GM18909 (cell line): ENCODE data around the gene PLEKHG4.

Experiments
- ATAC-seq: cut with Tn5 transposase; IDR thresholded peaks from one replicate; pipeline ENCODE4 v1.9.1; 2021; ENCODE audit warnings: mild to moderate bottlenecking; ENCODE audit not compliant: unreplicated experiment, poor library complexity

Gene PLEKHG4

DNA sequence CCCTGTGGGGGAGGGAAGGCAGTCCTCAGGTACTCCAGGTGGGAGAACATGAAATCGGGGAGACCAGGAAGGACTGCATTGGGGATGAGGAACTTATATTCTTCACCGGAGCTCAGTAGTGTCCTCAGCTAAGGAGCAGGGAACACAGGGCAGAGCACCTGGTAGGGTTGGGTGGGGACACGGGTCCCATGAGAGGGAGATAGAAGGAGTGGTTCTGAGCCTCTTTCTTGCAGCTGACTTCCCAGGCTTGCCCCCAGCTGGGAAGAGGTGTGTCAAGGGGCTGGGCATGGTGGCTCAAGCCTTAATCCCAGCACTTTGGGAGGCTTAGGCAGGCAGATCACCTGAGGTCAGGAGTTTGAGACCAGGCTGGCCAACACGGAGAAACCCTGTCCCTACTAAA is 34.1 kb upstream of the PLEKHG4 start:
- ATAC-seq, result no peak

DNA sequence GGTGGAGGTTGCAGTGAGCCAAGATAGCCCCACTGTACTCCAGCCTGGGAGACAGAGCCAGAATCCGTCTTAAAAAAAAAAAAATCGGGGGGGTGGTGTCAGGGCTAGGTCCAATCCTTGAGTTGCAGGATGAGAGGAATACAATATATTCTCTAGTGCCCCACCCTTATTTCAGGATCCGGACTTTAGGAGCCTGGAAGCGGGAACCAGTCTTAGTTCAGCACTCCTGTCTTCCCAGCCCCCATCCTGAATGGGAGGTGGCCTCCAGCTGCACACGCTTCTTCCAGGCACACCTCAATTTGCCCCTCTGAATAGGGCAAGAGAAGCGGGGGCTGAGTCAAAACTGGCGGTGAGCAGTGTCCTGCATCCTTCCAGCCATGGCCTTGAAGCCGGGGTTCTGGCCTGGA is 33.7 kb upstream of the PLEKHG4 start:
- no peak for ATAC-seq

DNA sequence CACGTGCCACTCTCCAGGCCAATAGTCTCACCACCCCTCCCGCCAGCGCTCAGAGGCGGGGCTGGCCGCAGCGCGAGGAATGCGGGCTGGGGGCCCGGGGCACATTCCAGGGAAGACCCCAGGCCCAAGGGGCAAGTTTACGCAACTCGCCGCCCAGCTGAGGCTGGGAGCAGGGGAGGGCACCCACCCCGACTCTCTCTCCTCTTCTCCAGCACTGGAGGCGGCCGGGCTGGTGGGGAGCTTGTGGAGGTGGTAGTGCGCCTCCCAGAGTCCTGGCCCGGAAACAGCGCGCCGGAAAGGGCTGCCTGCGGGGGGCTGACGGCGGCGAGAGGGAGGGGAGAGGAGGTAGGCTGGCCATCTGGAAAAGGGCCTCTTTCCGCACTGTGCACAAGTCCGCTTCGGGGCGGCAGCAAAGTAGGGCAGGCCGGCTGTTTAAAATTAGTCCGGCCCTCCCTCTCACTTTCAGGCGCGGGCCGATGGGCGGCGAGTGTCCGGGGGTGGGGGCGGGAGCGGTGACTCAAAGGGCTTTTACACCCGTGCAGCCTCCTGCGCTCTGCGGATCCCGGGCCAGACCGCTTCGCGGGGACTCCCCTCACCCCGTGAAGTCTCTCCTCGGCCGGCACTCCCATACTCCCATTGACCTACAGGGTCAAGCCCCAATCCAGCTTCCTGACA is 33.1 kb upstream of the PLEKHG4 start:
- peak; percentile 25 for ATAC-seq

DNA sequence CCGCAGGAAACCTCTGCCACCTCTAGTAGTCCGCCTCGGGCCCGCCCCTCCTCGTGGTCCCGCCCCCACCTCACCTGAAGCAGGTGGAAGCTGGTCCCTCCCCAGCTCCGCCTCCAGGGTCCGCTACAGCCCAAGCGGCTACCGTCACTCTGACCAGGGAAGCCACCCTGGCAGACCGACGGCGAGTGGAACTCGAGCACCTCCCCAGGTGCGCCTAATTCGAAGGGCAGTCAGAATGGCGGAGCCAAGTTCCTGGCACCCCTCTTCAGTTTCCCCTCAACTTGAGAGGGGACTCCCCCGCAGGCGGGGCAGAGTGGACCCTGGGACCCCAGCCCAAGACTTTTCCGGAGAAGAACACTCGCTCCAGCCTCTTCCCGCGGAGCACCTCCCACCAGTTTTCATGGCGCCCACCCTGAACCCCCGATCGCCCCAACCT is 32.6 kb upstream of the PLEKHG4 start:
- ATAC-seq, result peak; percentile 2

- peak; percentile 60 for ATAC-seq
These were observed 31.9 kb upstream of the PLEKHG4 start, which contains the start of gene FHOD1 for GRCh38 chr16:67247192-67248072. FHOD1 (minus strand) TSS chr16:67247481; CDS start chr16:67247410, 71 bp downstream.

DNA sequence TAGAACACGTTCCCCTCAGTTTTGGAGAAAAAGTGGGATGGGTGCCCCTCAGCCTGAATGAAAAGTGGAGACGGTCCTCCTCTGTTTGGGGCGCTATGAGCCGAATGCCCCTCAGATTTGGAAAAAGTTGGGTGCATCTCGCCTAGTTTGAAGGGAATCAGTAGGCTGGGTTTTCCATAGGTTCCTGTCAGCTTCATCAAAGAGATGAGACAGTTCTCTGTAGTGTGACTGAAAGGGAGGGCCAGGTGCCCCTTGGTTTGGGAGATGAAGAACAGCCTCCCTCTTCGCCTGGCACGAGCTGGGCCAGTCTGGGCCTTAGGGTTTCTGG is 31.3 kb upstream of the PLEKHG4 start:
- ATAC-seq, result no peak

DNA sequence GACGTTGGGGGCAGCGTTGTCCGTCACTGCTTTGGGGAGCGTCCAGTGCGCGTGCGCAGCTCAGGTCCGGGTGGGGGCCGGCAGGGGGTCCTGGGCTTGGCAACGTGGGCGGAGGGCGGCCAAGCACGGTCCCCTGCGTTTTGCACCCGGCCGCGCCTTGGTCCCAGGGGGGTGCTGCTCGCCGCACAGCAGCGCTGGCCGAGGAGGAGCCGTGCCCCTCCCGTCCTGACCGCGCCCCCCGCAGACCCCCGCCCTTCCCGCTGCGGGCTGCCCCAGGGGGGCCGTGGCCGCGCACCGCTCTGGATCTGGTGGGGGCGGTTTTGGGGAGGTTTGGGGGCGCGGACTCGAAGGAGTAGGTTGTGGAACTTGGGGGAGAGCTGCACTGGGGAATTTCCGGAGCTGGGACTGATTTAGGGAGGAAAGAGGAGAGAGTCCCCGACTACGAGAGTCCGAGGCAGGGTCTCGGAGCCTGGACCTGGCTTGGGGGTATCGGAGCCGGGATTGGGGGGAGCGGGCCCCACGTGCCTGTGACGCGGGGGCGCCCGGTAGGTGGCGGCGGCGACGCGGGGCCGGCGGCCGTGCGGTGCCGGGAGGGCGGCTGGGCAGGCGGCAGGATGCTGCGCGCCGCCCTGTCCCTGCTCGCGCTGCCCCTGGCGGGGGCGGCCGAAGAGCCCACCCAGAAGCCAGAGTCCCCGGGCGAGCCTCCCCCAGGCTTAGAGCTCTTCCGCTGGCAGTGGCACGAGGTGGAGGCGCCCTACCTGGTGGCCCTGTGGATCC is 30.7 kb upstream of the PLEKHG4 start, which contains the start of gene SLC9A5:
Gene SLC9A5 (plus strand): TSS at position 579 of the 777 bp plus-strand sequence. CDS start 36 bp downstream, at position 615.
- no peak for ATAC-seq

GRCh38 chr16:67249178-67250044 is 29.9 kb upstream of the PLEKHG4 start:
- no peak for ATAC-seq

GRCh38 chr16:67250045-67250327 is 29.3 kb upstream of the PLEKHG4 start:
- no peak for ATAC-seq

- ATAC-seq, result no peak
These were observed 26.5 kb upstream of the PLEKHG4 start for GRCh38 chr16:67252609-67253497.

DNA sequence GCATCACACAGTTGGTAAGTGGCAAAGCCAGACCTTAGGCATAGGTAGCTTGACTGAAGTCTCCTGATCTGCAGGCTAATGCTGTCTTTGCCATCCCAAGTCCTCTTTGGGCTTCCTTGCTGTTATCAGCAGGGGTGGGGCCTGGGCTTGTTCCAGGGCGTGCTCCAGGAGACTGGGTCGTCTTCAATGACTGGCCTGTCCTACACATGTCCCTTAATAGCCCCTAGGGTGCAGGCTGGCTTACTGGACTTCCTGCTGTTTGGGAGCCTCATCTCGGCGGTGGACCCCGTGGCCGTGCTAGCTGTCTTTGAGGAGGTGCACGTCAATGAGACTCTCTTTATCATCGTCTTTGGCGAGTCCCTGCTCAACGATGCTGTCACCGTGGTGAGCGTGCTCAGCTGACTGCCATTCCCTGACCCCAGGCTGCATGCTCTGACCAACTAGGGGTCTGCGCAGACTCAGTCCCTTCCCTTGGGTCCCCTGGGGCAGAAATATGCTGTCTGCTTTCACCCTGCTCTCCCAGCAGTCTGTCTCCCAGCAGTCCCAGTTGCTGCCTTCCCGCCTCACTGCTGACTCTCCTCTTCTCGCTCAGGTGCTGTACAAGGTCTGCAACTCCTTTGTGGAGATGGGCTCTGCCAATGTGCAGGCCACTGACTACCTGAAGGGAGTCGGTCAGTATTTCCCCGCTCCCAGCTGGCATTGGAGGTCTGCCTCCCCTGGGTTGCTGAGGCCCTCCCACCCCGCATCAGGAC is 24.4 kb upstream of the PLEKHG4 start:
- no peak for ATAC-seq

GRCh38 chr16:67255553-67256221 is 23.6 kb upstream of the PLEKHG4 start:
- no peak for ATAC-seq

GRCh38 chr16:67256701-67257230 is 22.6 kb upstream of the PLEKHG4 start:
- no peak for ATAC-seq

DNA sequence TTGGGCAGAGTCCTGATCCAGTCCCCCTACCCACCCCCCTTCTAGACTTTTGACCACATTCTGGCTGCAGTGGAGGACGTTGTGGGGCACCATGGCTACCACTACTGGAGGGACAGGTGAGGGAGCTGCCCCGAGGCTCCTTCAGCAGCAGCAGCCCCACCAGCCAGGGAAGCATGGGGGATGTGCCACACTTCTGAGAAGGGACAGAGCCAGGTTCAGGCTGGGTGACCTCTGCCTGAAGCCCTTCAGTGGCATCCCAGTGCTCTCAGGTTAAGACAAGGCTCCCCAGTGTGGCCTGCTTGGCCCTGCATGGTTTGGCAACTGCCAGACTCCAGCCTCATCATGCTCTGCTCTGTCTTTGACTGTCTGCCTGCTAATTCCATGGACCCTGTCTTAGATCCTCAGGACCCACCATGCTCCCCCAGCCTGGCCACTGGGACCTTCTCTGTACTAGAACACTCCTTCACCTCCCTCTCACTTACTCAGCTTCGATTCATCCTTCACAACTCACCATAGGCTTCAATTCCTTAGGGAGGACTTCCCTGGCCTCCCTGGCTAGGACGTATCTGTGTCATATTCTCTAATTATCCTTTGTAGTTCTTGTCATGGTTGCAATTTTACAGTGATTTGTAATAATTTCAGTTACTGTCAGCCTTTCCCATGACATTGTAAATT is 21.7 kb upstream of the PLEKHG4 start:
- no peak for ATAC-seq

GRCh38 chr16:67258161-67258835 is 21.0 kb upstream of the PLEKHG4 start:
- no peak for ATAC-seq

GRCh38 chr16:67259705-67260104 is 19.6 kb upstream of the PLEKHG4 start:
- ATAC-seq, result no peak
